H1 (cell line): ENCODE results near the gene USP20. TPM values are rescaled to one million over a fixed set of nuclear protein-coding genes. Genes with fewer than 3 reads are reported as not detected.

Experiments
- BACH1 ChIP-seq: IDR thresholded peaks from 2 replicates; pipeline ENCODE4 v1.6.1; 2012; ENCODE audit warnings: low read length, improper control_type of control experiment
- RBBP5 ChIP-seq: IDR thresholded peaks from 2 replicates; pipeline ENCODE4 v1.7.1; 2012; ENCODE audit warnings: low read depth, mild to moderate bottlenecking, inconsistent platforms, low read length, moderate library complexity, borderline replicate concordance
- polyA plus RNA-seq, 7 experiments: library from polyadenylated mRNA; depleted of rRNA in 3 of 7; stranded (reverse) in 5 of 7; unstranded in 2 of 7; fragments of >200 nt in 5 of 7; fragments of 200-250 nt in 2 of 7; gene quantifications; 1 replicate in 5 of 7; 2 replicates in 1 of 7; 4 replicates in 1 of 7; pipeline versions ENCODE4 v1.2.1 to v1.2.3, GENCODE V29; 2011 to 2013; ENCODE audit warnings: missing spikeins in 2 of 7, mixed read lengths in 2 of 7
- total RNA-seq: library from RNA; stranded (reverse); fragmentation: NEBNext Ultra II Directional; extraction: Animal tissue kit (Norgen Biotek cat#: 25700); gene quantifications from 2 replicates; pipeline ENCODE4 v1.2.1, GENCODE V29; 2021

The USP20 gene
- total and polyA plus RNA-seq, 2 of the 8 experiments (the other 6 are each of a cell fraction or from before 2014, with no cell fraction given): 13.4 to 23.0 TPM

GRCh38 chr9:129849901-129850300, 14.6 kb downstream of the USP20 start (continued):
- TF ChIP-seq BACH1 (no peak), RBBP5 (no peak)
